SJCRH30 (cell line): ENCODE data around the gene DMBX1. TPM values are rescaled to one million over a fixed set of nuclear protein-coding genes. Genes with fewer than 3 reads are reported as not detected.

Experiments
- DNase-seq, 2 experiments: peaks; one replicate each; pipeline ENCODE4 v3.0.0-alpha.2; 2015 to 2020
- H3K27ac ChIP-seq: fragments of 250-450 bp; sonication (Bioruptor Pico); 2 replicates; pipeline ENCODE4 v1.5.1; 2020; ENCODE audit warnings: mild to moderate bottlenecking, moderate library complexity
- H3K27me3 ChIP-seq: fragments of 250-450 bp; sonication (Bioruptor Pico); 2 replicates; pipeline ENCODE4 v1.5.1; 2020; ENCODE audit warnings: mild to moderate bottlenecking, moderate library complexity
- H3K36me3 ChIP-seq: fragments of 250-450 bp; sonication (Bioruptor Pico); 2 replicates; pipeline ENCODE4 v1.5.1; 2020; ENCODE audit warnings: mild to moderate bottlenecking, moderate library complexity
- H3K4me1 ChIP-seq: fragments of 250-450 bp; sonication (Bioruptor Pico); 2 replicates; pipeline ENCODE4 v1.5.1; 2020; ENCODE audit warnings: mild to moderate bottlenecking, moderate library complexity
- H3K4me3 ChIP-seq: fragments of 250-450 bp; sonication (Bioruptor Pico); 2 replicates; pipeline ENCODE4 v1.5.1; 2020; ENCODE audit warnings: mild to moderate bottlenecking, moderate library complexity
- H3K9me3 ChIP-seq: fragments of 250-450 bp; sonication (Bioruptor Pico); replicated peaks from 2 replicates; pipeline ENCODE4 v1.5.1; 2020; ENCODE audit warnings: mild to moderate bottlenecking, moderate library complexity
- total RNA-seq: library from RNA; depleted of rRNA; stranded (reverse); fragments of >200 nt; shearing (Covaris generic); gene quantifications from 2 replicates; pipeline ENCODE4 v1.2.3, GENCODE V29; 2014

DMBX1 gene
- total RNA-seq, 1 experiment from 2014 or later = not detected

GRCh38 chr1:46517010-46517600 lies 27.5 kb downstream of the DMBX1 start:
- Histone ChIP-seq H3K27ac (no peak overlapping the region), H3K27me3 (peaks cover 28% of the 10 kb centered on the region; the same call in 1 of the 2 replicates), H3K9me3 (no peaks in the 10 kb centered on the region), H3K4me3 (no peak overlapping the region), H3K4me1 (peaks cover 20% of the 10 kb centered on the region), H3K36me3 (no peaks in the 10 kb centered on the region)
- no peak for DNase-seq

- H3K36me3 ChIP-seq = no peaks in the 10 kb centered on the region
- H3K4me1 ChIP-seq = peaks cover 26% of the 10 kb centered on the region
- H3K27ac ChIP-seq = no peak overlapping the region
- H3K4me3 ChIP-seq = no peak overlapping the region
- DNase-seq = no peak
- H3K27me3 ChIP-seq = peaks cover 33% of the 10 kb centered on the region
- H3K9me3 ChIP-seq = no peaks in the 10 kb centered on the region
Measured at GRCh38 chr1:46517932-46518498, 28.4 kb downstream of the DMBX1 start.

GRCh38 chr1:46519209-46519608 lies 29.6 kb downstream of the DMBX1 start:
- peaks cover 24% of the 10 kb centered on the region for H3K27me3 ChIP-seq
- no peaks in the 10 kb centered on the region for H3K36me3 ChIP-seq
- peaks cover 26% of the 10 kb centered on the region for H3K4me1 ChIP-seq
- no peak overlapping the region for H3K27ac ChIP-seq
- H3K4me3 ChIP-seq = no peak overlapping the region
- DNase-seq = no peak
- H3K9me3 ChIP-seq = no peaks in the 10 kb centered on the region

GRCh38 chr1:46520063-46520911 lies 30.7 kb downstream of the DMBX1 start:
- Histone ChIP-seq H3K27me3 (peaks cover 20% of the 10 kb centered on the region), H3K36me3 (no peaks in the 10 kb centered on the region), H3K4me3 (peak overlapping the region; percentile 25), H3K4me1 (peaks cover 36% of the 10 kb centered on the region), H3K27ac (peak overlapping the region; percentile 20; the same call in 1 of the 2 replicates), H3K9me3 (no peaks in the 10 kb centered on the region)
- peak; percentile 76 to 80 for DNase-seq

- no peaks in the 10 kb centered on the region for H3K9me3 ChIP-seq
- no peaks in the 10 kb centered on the region for H3K36me3 ChIP-seq
- H3K27ac ChIP-seq = no peak overlapping the region
- DNase-seq = no peak
- H3K27me3 ChIP-seq = peaks cover 29% of the 10 kb centered on the region
- no peak overlapping the region for H3K4me3 ChIP-seq
- peaks cover 45% of the 10 kb centered on the region for H3K4me1 ChIP-seq
Measured at GRCh38 chr1:46521414-46521813, 31.8 kb downstream of the DMBX1 start.

GRCh38 chr1:46522184-46522968 lies 32.7 kb downstream of the DMBX1 start:
- Histone ChIP-seq H3K4me1 (peaks cover 48% of the 10 kb centered on the region), H3K27me3 (peaks cover 34% of the 10 kb centered on the region), H3K27ac (no peak overlapping the region), H3K9me3 (no peaks in the 10 kb centered on the region), H3K36me3 (no peaks in the 10 kb centered on the region), H3K4me3 (no peak overlapping the region)
- peak; percentile 29 to 43 for DNase-seq

GRCh38 chr1:46522969-46523320 lies 33.3 kb downstream of the DMBX1 start:
- no peak overlapping the region for H3K27ac ChIP-seq
- DNase-seq = no peak
- H3K9me3 ChIP-seq = no peaks in the 10 kb centered on the region
- peaks cover 32% of the 10 kb centered on the region for H3K27me3 ChIP-seq
- peaks cover 48% of the 10 kb centered on the region for H3K4me1 ChIP-seq
- H3K36me3 ChIP-seq = no peaks in the 10 kb centered on the region
- no peak overlapping the region for H3K4me3 ChIP-seq

GRCh38 chr1:46523496-46524353 lies 34.1 kb downstream of the DMBX1 start:
- Histone ChIP-seq H3K4me3 (no peak overlapping the region), H3K36me3 (no peaks in the 10 kb centered on the region), H3K4me1 (peaks cover 48% of the 10 kb centered on the region), H3K9me3 (no peaks in the 10 kb centered on the region), H3K27ac (no peak overlapping the region), H3K27me3 (peaks cover 38% of the 10 kb centered on the region)
- DNase-seq = no peak

- H3K9me3 ChIP-seq = no peaks in the 10 kb centered on the region
- no peak overlapping the region for H3K4me3 ChIP-seq
- H3K27ac ChIP-seq = no peak overlapping the region
- H3K36me3 ChIP-seq = no peaks in the 10 kb centered on the region
- H3K4me1 ChIP-seq = peaks cover 45% of the 10 kb centered on the region
- H3K27me3 ChIP-seq = peaks cover 44% of the 10 kb centered on the region
- DNase-seq = no peak
Measured at GRCh38 chr1:46524843-46525242, 35.2 kb downstream of the DMBX1 start.

- Histone ChIP-seq H3K36me3 (no peaks in the 10 kb centered on the region), H3K4me1 (peaks cover 39% of the 10 kb centered on the region), H3K4me3 (no peak overlapping the region), H3K27me3 (peaks cover 49% of the 10 kb centered on the region), H3K27ac (no peak overlapping the region), H3K9me3 (no peaks in the 10 kb centered on the region)
- DNase-seq = peak; percentile 76 to 79
Measured at GRCh38 chr1:46525253-46525983, 35.8 kb downstream of the DMBX1 start.

- Histone ChIP-seq H3K27ac (no peak overlapping the region), H3K9me3 (no peaks in the 10 kb centered on the region), H3K27me3 (peaks cover 55% of the 10 kb centered on the region), H3K4me1 (peaks cover 33% of the 10 kb centered on the region), H3K4me3 (no peak overlapping the region), H3K36me3 (no peaks in the 10 kb centered on the region)
- DNase-seq = no peak
Measured at GRCh38 chr1:46526013-46526690, 36.5 kb downstream of the DMBX1 start.

GRCh38 chr1:46526691-46527291 lies 37.2 kb downstream of the DMBX1 start:
- no peak for DNase-seq
- Histone ChIP-seq H3K36me3 (no peaks in the 10 kb centered on the region), H3K27me3 (peaks cover 58% of the 10 kb centered on the region)

More at GRCh38 chr1:46526691-46527291, 37.2 kb downstream of the DMBX1 start:
- Histone ChIP-seq H3K4me1 (peaks cover 31% of the 10 kb centered on the region), H3K27ac (no peak overlapping the region), H3K4me3 (no peak overlapping the region), H3K9me3 (no peaks in the 10 kb centered on the region)
